Ascending aorta (tissue), 2 donors: ENCODE results near the gene HNRNPC. TPM values are rescaled to one million over a fixed set of nuclear protein-coding genes. Genes with fewer than 3 reads are reported as not detected.
A peak's percentile ranks its signal among the peaks of the same experiment; 100 is the strongest.

ENCODE experiments used
- DNase-seq, 2 donors: peaks; one replicate each; pipeline ENCODE4 v3.0.0-alpha.2; 2019; ENCODE audit warnings: low spot score in 2 of 2
- H3K27ac ChIP-seq, 2 donors: fragments of 200-600 bp; sonication (generic); one replicate each; pipeline ENCODE4 v1.5.1; 2016 to 2017; ENCODE audit warnings: mild to moderate bottlenecking in 1 of 2
- H3K27me3 ChIP-seq: fragments of 200-600 bp; sonication (generic); one replicate; pipeline ENCODE4 v1.5.1; 2017
- H3K36me3 ChIP-seq, 2 donors: fragments of 200-600 bp; sonication (generic); one replicate each; pipeline ENCODE4 v1.5.1; 2016
- H3K4me1 ChIP-seq, 2 donors: fragments of 200-600 bp; sonication (generic); one replicate each; pipeline ENCODE4 v1.5.1; 2016 to 2017; ENCODE audit warnings: mild to moderate bottlenecking in 1 of 2
- H3K4me3 ChIP-seq, 2 donors: fragments of 200-600 bp; sonication (generic); one replicate each; pipeline ENCODE4 v1.5.1; 2016 to 2017; ENCODE audit warnings: mild to moderate bottlenecking in 1 of 2
- H3K9me3 ChIP-seq, 2 donors: fragments of 200-600 bp; sonication (generic); one replicate each; pipeline ENCODE4 v1.5.1; 2016
- CTCF ChIP-seq, 3 experiments: fragments of 200-600 bp in 2 of 3; fragments of 450-650 bp in 1 of 3; sonication (generic) in 2 of 3; IDR thresholded peaks; one replicate each; pipeline ENCODE4 v1.5.1; 2016 to 2019; ENCODE audit warnings: antibody characterized with exemption in 3 of 3, mild to moderate bottlenecking in 1 of 3, moderate library complexity in 1 of 3
- intact Hi-C: fragments of 100-400 bp; cut with DNase I; formaldehyde crosslinking; loops from one replicate; pipeline ENCODE4 v1.15.1; 2023
- total RNA-seq: library from RNA; depleted of rRNA; stranded (reverse); fragments of >200 nt; gene quantifications from one replicate; pipeline ENCODE4 v1.1.0, GENCODE V29; 2016

HNRNPC gene
- total RNA-seq, 1 donor from 2014 or later: 303 TPM

- H3K27me3 ChIP-seq: no peaks in the 10 kb centered on the region
- peak overlapping the region; percentile 32 to 51 for H3K4me3 ChIP-seq
- TF ChIP-seq CTCF (IDR thresholded peaks at IDR 0.05): no peak
- no peak overlapping the region for H3K27ac ChIP-seq
- intact Hi-C loops: no loop called here
- H3K36me3 ChIP-seq: no peaks in the 10 kb centered on the region
- H3K9me3 ChIP-seq: no peaks in the 10 kb centered on the region
- DNase-seq: peak in 1 of 2 donors; percentile 70
- H3K4me1 ChIP-seq: no peaks in the 10 kb centered on the region
These were observed 77.3 kb downstream of the HNRNPC start for GRCh38 chr14:21191809-21192446.

GRCh38 chr14:21191261-21191808, 77.9 kb downstream of the HNRNPC start:
- DNase-seq: no peak
- Histone ChIP-seq H3K4me1 (no peaks in the 10 kb centered on the region), H3K27me3 (no peaks in the 10 kb centered on the region), H3K36me3 (no peaks in the 10 kb centered on the region), H3K27ac (no peak overlapping the region), H3K4me3 (peak overlapping the region in 1 of 2 donors; percentile 51), H3K9me3 (no peaks in the 10 kb centered on the region)
- no peak for TF ChIP-seq CTCF (IDR thresholded peaks at IDR 0.05)
- intact Hi-C loops: no loop called here

GRCh38 chr14:21185491-21185890, 83.8 kb downstream of the HNRNPC start:
- H3K4me3 ChIP-seq: no peak overlapping the region
- no peak overlapping the region for H3K27ac ChIP-seq
- peaks cover 0 to 8% of the 10 kb centered on the region in 2 donors for H3K9me3 ChIP-seq
- no peak for TF ChIP-seq CTCF (IDR thresholded peaks at IDR 0.05)
- no peak for DNase-seq
- intact Hi-C loops: no loop called here
- no peaks in the 10 kb centered on the region for H3K4me1 ChIP-seq
- no peaks in the 10 kb centered on the region for H3K27me3 ChIP-seq
- no peaks in the 10 kb centered on the region for H3K36me3 ChIP-seq

GRCh38 chr14:21184254-21184653, 85.0 kb downstream of the HNRNPC start:
- intact Hi-C loops: no loop called here

GRCh38 chr14:21182166-21182565, 87.1 kb downstream of the HNRNPC start:
- Histone ChIP-seq H3K4me3 (no peak overlapping the region), H3K27me3 (no peaks in the 10 kb centered on the region), H3K36me3 (no peaks in the 10 kb centered on the region), H3K27ac (no peak overlapping the region), H3K9me3 (peaks cover 0 to 8% of the 10 kb centered on the region in 2 donors), H3K4me1 (no peaks in the 10 kb centered on the region)
- intact Hi-C loops: no loop called here
- DNase-seq: no peak
- TF ChIP-seq CTCF (IDR thresholded peaks at IDR 0.05): no peak

More at GRCh38 chr14:21184254-21184653, 85.0 kb downstream of the HNRNPC start:
- Histone ChIP-seq H3K36me3 (no peaks in the 10 kb centered on the region), H3K4me1 (no peaks in the 10 kb centered on the region), H3K4me3 (no peak overlapping the region), H3K27me3 (no peaks in the 10 kb centered on the region), H3K27ac (no peak overlapping the region), H3K9me3 (peaks cover 0 to 8% of the 10 kb centered on the region in 2 donors)
- TF ChIP-seq CTCF (IDR thresholded peaks at IDR 0.05): no peak
- DNase-seq: no peak
